GM12872 (cell line): ENCODE data around the gene PHKG2.

Experiments used
- CTCF ChIP-seq: IDR thresholded peaks from 3 replicates; pipeline ENCODE4 v1.5.1; 2011; ENCODE audit warnings: low read depth, mild to moderate bottlenecking, low read length, moderate library complexity; ENCODE audit not compliant: insufficient read depth

Gene PHKG2

GRCh38 chr16:30760577-30761426, 12.6 kb downstream of the PHKG2 start:
- TF ChIP-seq CTCF: no peak

- TF ChIP-seq CTCF: no peak
Measured at GRCh38 chr16:30761427-30761927, 13.3 kb downstream of the PHKG2 start.

GRCh38 chr16:30761928-30762902, 14.0 kb downstream of the PHKG2 start, which contains the start of the genes CFAP119 and RNF40:
TSS of gene CFAP119 (minus strand) at chr16:30762062. CDS start at chr16:30761748, 314 bp downstream.
TSS of gene RNF40 (plus strand) at chr16:30762322. CDS start at chr16:30762546, 224 bp downstream.
- TF ChIP-seq CTCF: no peak

DNA sequence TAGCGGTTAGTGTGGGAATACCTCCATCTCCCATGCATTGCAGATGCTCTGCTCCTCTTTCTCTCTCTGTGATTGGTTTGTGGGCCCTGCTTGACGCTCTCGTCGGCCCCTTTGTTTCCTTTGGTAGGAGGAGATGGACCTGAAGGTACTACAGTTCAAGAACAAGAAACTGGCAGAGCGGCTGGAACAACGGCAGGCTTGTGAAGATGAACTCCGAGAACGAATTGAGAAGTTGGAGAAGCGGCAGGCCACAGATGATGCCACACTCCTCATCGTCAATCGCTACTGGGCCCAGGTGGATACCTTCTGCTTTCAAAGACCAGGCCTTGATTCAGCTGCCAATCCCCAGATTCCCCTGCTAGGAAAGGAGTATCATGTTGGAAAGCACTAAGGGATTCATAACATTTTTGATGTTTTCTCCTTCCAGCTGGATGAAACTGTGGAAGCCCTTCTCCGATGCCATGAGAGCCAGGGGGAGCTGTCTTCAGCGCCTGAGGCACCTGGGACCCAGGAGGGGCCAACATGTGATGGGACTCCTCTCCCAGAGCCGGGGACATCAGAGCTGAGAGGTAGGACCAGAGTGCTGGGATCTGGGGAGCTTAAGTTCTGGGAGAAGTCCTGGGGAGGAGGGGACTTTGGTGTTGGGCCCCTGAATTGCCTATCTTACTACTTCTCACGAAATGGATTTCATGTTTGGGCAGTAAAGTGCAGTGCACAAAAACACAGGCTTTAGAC, 14.9 kb downstream of the PHKG2 start:
- no peak for TF ChIP-seq CTCF

DNA sequence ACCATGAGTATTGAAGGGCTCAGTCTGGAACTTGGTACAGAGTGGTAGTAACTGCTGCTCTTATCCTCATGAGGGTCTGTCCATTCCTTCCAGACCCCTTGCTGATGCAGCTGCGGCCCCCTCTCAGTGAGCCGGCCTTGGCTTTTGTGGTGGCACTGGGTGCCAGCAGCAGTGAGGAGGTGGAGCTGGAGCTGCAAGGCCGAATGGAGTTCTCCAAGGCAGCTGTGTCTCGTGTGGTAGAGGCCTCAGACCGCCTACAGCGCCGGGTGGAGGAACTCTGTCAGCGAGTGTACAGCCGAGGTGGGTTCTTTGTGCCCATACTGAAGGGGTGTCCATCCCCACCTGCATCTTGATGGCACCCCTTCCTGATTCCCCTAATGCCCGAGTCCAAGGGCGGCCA, 15.9 kb downstream of the PHKG2 start:
- TF ChIP-seq CTCF: no peak

- no peak for TF ChIP-seq CTCF
Measured at GRCh38 chr16:30764816-30765465, 16.7 kb downstream of the PHKG2 start.
